ENCODE data around the gene AQP6.

- no peak for TF ChIP-seq SP1 (CRISPR knock-in tag; conservative IDR thresholded peaks at IDR 0.05)
- no peak for TF ChIP-seq E2F4 (CRISPR knock-in tag; IDR thresholded peaks at IDR 0.05; ENCODE audit: borderline replicate concordance, low read depth)
- no peak for TF ChIP-seq CTCF (IDR thresholded peaks at IDR 0.05)
- no peak for TF ChIP-seq ATF2 (CRISPR knock-in tag; IDR thresholded peaks at IDR 0.05; ENCODE audit: borderline replicate concordance, low read depth)
- TF ChIP-seq ZNF232 (CRISPR knock-in tag; IDR thresholded peaks at IDR 0.05), result no peak
- no peak for TF ChIP-seq TEAD4 (CRISPR knock-in tag; IDR thresholded peaks at IDR 0.05)
- TF ChIP-seq NR3C1 (CRISPR knock-in tag; conservative IDR thresholded peaks at IDR 0.05; ENCODE audit: low read depth), result no peak
These were observed 47.1 kb upstream of the AQP6 start for GRCh38 chr12:49925433-49926204.

Measured in WTC11 (cell line).